ENCODE data around the gene ANO2. TPM values are rescaled to one million over a fixed set of nuclear protein-coding genes. Genes with fewer than 3 reads are reported as not detected.

ANO2 gene
- total RNA-seq, 1 experiment from 2014 or later = 2.3 TPM

- Histone ChIP-seq H3K27me3 (no peaks in the 10 kb centered on the region), H3K4me3 (no peak overlapping the region), H3K27ac (no peak overlapping the region), H3K36me3 (no peaks in the 10 kb centered on the region), H3K9me3 (replicated peaks) (no peaks in the 10 kb centered on the region), H3K4me1 (peaks cover 23% of the 10 kb centered on the region; the same call in 1 of the 2 replicates)
- no peak for DNase-seq
These were observed 325.4 kb downstream of the ANO2 start for GRCh38 chr12:5619628-5620027.

DNA sequence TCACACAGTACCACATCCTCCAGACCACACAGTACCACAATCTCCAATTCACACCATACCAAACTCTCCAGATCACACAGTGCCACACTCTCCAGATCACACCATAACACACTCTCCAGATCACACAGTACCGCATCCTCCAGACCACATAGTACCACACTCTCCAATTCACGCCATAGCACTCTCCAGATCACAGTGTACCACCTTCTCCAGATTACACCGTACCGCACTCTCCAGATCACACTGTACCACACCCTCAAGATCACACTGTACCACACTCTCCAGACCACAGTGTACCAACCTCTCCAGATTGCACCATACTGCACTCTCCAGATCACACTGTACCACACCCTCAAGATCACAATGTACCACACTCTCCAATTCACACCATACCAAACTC is 328.2 kb downstream of the ANO2 start:
- Histone ChIP-seq H3K36me3 (no peaks in the 10 kb centered on the region), H3K27me3 (no peaks in the 10 kb centered on the region), H3K4me3 (no peak overlapping the region), H3K4me1 (peaks cover 9% of the 10 kb centered on the region; the same call in 1 of the 2 replicates), H3K27ac (no peak overlapping the region), H3K9me3 (replicated peaks) (no peaks in the 10 kb centered on the region)
- DNase-seq = no peak

GRCh38 chr12:5615760-5616159 is 329.3 kb downstream of the ANO2 start:
- Histone ChIP-seq H3K4me1 (0 out of 2 replicates have a peak, but pooled peaks cover 3% of the 10 kb centered on the region), H3K27ac (no peak overlapping the region), H3K4me3 (no peak overlapping the region), H3K27me3 (no peaks in the 10 kb centered on the region), H3K9me3 (replicated peaks) (no peaks in the 10 kb centered on the region), H3K36me3 (no peaks in the 10 kb centered on the region)
- no peak for DNase-seq

DNA sequence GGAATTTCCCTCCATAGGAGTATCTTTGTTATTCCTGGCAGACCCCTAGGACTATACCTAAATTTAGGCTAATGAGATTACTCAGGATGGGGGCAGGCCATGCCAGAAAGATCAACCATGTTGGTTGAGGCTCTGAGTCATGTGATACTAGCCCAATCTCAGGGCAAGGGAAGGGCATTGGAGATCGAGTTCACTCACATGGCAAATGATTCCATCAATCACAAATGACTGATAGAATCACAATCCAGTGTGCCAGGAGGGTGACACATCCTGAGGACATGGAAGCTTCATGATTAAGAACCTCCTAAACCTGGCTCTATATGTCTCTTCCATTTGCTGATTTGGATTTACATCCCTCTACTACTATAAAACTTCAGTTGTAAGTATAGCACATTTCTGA is 330.8 kb downstream of the ANO2 start:
- Histone ChIP-seq H3K27ac (no peak overlapping the region), H3K4me1 (0 out of 2 replicates have a peak, but pooled peaks cover 3% of the 10 kb centered on the region), H3K36me3 (no peaks in the 10 kb centered on the region), H3K9me3 (replicated peaks) (no peaks in the 10 kb centered on the region), H3K4me3 (no peak overlapping the region), H3K27me3 (no peaks in the 10 kb centered on the region)
- DNase-seq = no peak

DNA sequence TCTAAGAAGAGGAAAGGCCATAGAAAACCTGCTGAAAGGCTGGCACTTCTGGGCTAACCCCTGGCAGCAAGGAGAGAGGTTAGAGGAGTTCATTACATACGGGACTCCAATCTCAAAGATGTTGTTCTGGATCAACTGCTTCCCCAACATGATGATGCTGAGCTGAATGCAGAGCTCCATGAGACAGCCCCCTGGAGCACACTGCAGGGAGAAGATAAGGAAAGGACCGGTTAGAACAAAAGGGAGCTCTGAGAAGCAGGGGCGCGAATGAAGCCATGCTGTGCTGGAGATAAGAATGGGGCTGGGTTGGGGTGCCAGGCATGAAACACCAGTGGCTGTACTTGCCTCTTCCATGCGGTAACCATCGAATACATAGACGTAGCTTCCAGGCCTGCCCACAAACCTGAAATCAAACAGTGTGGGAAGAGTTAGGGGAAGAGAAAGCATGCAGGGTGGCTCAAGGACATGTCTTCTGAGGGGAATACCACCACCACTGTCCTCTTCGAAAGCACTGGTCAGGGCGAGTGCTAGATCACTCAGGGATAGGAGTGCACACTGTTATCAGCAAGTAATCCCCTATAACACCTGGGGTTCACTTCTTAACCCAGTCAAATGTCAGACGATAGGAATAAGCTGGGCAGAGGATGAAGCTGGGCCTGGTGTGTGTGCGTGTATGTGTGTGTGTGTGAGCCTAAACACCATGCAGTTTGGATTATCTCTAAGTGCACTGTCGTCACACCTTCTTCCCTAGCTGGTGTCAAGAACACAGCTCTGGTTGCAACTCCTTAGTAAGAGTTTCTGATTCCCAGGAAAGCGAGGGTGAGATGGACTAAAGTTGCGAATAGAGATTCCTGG is 332.3 kb downstream of the ANO2 start:
- Histone ChIP-seq H3K4me3 (no peak overlapping the region), H3K27ac (no peak overlapping the region), H3K27me3 (no peaks in the 10 kb centered on the region), H3K9me3 (replicated peaks) (no peaks in the 10 kb centered on the region), H3K36me3 (no peaks in the 10 kb centered on the region), H3K4me1 (0 out of 2 replicates have a peak, but pooled peaks cover 3% of the 10 kb centered on the region)
- no peak for DNase-seq

DNA sequence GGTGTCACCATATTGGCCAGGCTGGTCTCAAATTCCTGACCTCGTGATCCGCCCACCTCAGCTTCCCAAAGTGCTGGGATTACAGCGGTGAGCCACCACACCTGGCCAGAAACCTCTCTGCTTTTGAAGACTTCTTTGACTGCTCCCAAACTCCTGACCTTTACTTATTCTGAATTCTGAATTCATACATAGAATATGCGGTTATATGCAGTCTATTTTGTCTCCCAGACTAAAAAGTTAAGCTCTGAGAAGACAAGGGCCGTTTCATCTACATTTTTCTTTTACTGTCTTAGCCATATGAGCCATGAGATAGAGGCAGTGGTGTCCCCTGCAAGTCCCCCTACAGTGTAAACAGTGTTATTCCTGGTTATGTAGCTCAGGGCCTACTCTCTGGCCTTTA is 333.9 kb downstream of the ANO2 start:
- Histone ChIP-seq H3K4me1 (0 out of 2 replicates have a peak, but pooled peaks cover 3% of the 10 kb centered on the region), H3K36me3 (no peaks in the 10 kb centered on the region), H3K27me3 (no peaks in the 10 kb centered on the region), H3K4me3 (no peak overlapping the region), H3K9me3 (replicated peaks) (no peaks in the 10 kb centered on the region), H3K27ac (no peak overlapping the region)
- no peak for DNase-seq

- Histone ChIP-seq H3K27ac (no peak overlapping the region), H3K36me3 (no peaks in the 10 kb centered on the region), H3K27me3 (no peaks in the 10 kb centered on the region), H3K4me1 (no peaks in the 10 kb centered on the region), H3K4me3 (no peak overlapping the region), H3K9me3 (replicated peaks) (no peaks in the 10 kb centered on the region)
- DNase-seq = no peak
These were observed 345.7 kb downstream of the ANO2 start for GRCh38 chr12:5599378-5599777.

- Histone ChIP-seq H3K9me3 (replicated peaks) (no peaks in the 10 kb centered on the region), H3K4me1 (peaks cover 13% of the 10 kb centered on the region), H3K36me3 (no peaks in the 10 kb centered on the region), H3K27ac (no peak overlapping the region), H3K27me3 (no peaks in the 10 kb centered on the region), H3K4me3 (no peak overlapping the region)
- no peak for DNase-seq
These were observed 351.1 kb downstream of the ANO2 start for GRCh38 chr12:5593998-5594397.

- Histone ChIP-seq H3K9me3 (replicated peaks) (no peaks in the 10 kb centered on the region), H3K27me3 (no peaks in the 10 kb centered on the region), H3K27ac (no peak overlapping the region), H3K36me3 (no peaks in the 10 kb centered on the region), H3K4me1 (peaks cover 22% of the 10 kb centered on the region), H3K4me3 (no peak overlapping the region)
- no peak for DNase-seq
These were observed 352.0 kb downstream of the ANO2 start for GRCh38 chr12:5593086-5593485.

GRCh38 chr12:5592310-5592709 is 352.7 kb downstream of the ANO2 start:
- Histone ChIP-seq H3K9me3 (replicated peaks) (no peaks in the 10 kb centered on the region), H3K4me3 (no peak overlapping the region), H3K4me1 (peaks cover 30% of the 10 kb centered on the region), H3K36me3 (no peaks in the 10 kb centered on the region), H3K27me3 (no peaks in the 10 kb centered on the region), H3K27ac (no peak overlapping the region)
- no peak for DNase-seq

GRCh38 chr12:5590316-5590715 is 354.7 kb downstream of the ANO2 start:
- H3K36me3 ChIP-seq = no peaks in the 10 kb centered on the region
- DNase-seq = no peak
- no peak overlapping the region for H3K27ac ChIP-seq
- H3K4me1 ChIP-seq = peaks cover 49% of the 10 kb centered on the region
- H3K27me3 ChIP-seq = no peaks in the 10 kb centered on the region
- H3K4me3 ChIP-seq = no peak overlapping the region
- H3K9me3 ChIP-seq (replicated peaks) = no peaks in the 10 kb centered on the region

GRCh38 chr12:5589054-5589453 is 356.0 kb downstream of the ANO2 start:
- DNase-seq = peak; percentile 30 to 63
- no peaks in the 10 kb centered on the region for H3K9me3 ChIP-seq (replicated peaks)
- no peaks in the 10 kb centered on the region for H3K36me3 ChIP-seq
- H3K27ac ChIP-seq = peak overlapping the region; percentile 93
- H3K27me3 ChIP-seq = no peaks in the 10 kb centered on the region
- H3K4me1 ChIP-seq = peaks cover 49% of the 10 kb centered on the region
- no peak overlapping the region for H3K4me3 ChIP-seq

- Histone ChIP-seq H3K36me3 (no peaks in the 10 kb centered on the region), H3K4me1 (peaks cover 49% of the 10 kb centered on the region), H3K27ac (peak overlapping the region; percentile 93), H3K9me3 (replicated peaks) (no peaks in the 10 kb centered on the region), H3K27me3 (no peaks in the 10 kb centered on the region), H3K4me3 (no peak overlapping the region)
- no peak for DNase-seq
These were observed 356.5 kb downstream of the ANO2 start for GRCh38 chr12:5588591-5588990.

DNA sequence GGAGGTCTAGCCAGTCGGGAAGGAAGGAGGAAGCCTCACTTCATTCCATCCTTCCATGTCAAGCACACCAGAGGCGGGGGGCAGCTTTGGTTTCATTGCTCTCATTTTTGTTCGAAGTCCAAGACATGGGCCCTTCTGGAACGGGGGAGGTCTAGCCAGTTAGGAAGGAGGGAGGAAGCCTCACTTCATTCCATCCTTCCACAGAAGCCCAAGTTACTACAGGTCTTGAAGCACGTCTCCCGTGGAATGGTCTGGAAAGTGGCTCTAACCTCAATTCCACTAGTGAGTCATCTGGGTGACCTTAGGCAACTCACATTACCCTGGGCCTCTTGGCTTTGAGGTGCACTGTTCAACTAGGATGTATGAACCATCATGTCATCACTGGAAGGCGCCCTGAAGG is 356.9 kb downstream of the ANO2 start:
- Histone ChIP-seq H3K36me3 (no peaks in the 10 kb centered on the region), H3K9me3 (replicated peaks) (no peaks in the 10 kb centered on the region), H3K4me3 (no peak overlapping the region), H3K27me3 (no peaks in the 10 kb centered on the region), H3K4me1 (peaks cover 47% of the 10 kb centered on the region), H3K27ac (peak overlapping the region; percentile 93)
- DNase-seq = no peak

DNA sequence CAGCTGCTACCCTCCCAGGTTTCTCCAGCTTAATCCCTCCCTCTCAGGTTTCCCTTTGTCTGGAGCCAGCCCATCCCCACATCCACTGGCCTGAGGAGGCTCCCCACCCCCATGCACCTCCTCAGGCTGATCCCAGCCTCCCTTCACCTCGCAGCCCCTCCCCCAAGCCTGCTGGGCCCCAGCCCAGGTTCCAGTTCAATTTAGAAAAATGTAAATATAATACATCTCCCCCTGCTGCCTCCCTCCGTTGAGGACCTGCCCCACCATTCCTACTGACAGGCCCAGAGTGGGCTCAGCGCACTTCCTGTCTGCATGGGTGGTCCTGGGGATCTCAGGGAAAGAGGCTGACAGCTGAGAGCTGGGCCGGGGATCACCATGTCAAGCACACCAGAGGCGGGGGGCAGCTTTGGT is 357.3 kb downstream of the ANO2 start:
- peak; percentile 97 to 98 for DNase-seq
- Histone ChIP-seq H3K36me3 (no peaks in the 10 kb centered on the region), H3K27me3 (no peaks in the 10 kb centered on the region), H3K27ac (peak overlapping the region; percentile 93), H3K9me3 (replicated peaks) (no peaks in the 10 kb centered on the region), H3K4me3 (no peak overlapping the region), H3K4me1 (peaks cover 44% of the 10 kb centered on the region)

DNA sequence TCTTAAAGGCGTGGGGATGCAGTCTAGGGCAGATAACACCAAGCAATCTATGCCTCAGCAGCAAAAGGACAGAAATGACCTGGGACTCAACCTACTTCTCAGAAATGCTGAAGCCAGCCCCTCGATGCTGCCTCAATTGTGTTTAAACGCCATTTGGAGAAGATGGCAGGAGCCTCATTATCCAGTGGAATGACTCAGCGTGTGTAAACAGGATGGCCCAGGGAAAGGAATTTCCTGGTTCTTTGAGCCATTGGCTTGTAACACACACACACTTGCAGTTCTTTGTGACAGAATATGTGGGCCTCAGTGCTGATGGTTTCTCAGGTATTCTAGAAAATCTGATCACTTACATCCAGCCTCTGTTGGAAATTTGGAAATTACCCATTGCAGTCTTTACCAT is 358.9 kb downstream of the ANO2 start:
- H3K9me3 ChIP-seq (replicated peaks) = no peaks in the 10 kb centered on the region
- no peaks in the 10 kb centered on the region for H3K36me3 ChIP-seq
- H3K27ac ChIP-seq = peak overlapping the region; percentile 93; the same call in 1 of the 2 replicates
- no peaks in the 10 kb centered on the region for H3K27me3 ChIP-seq
- no peak for DNase-seq
- peaks cover 41% of the 10 kb centered on the region for H3K4me1 ChIP-seq
- no peak overlapping the region for H3K4me3 ChIP-seq

Measured in SJCRH30 (cell line).